Measurements from ENCODE around the gene FFAR2. TPM values are rescaled to one million over a fixed set of nuclear protein-coding genes. Genes with fewer than 3 reads are reported as not detected.

The FFAR2 gene
- total RNA-seq, 1 experiment from 2014 or later: not detected

DNA sequence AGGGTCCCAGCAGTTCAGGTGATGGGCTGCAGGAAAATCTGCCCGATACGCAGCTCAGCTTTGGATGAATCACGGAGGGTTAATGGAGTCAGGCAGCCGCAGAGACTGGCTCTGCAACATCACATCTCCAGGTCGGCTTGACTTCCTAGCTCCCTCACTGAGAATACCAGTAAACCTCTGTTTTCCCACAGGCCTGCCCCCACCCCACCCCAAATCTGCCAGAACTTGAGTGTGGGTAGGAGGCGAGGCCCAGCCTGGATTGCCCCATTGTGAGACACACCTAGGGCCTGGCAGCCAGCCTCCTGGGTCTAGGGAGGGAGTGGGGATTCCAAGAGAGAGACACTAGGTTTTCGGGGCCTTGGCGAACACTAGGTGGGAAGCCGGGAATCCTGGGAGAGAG, 45.9 kb downstream of the FFAR2 start (continued):
- TF ChIP-seq RAD21 (IDR thresholded peaks at IDR 0.05; ENCODE audit: low read depth): no peak
- no peak for TF ChIP-seq SIN3A (IDR thresholded peaks at IDR 0.05; ENCODE audit: low read depth)
- no peak for TF ChIP-seq POLR2AphosphoS5 (IDR thresholded peaks at IDR 0.05; ENCODE audit: low read depth, low read length)
- no peak for TF ChIP-seq EZH2 (IDR thresholded peaks at IDR 0.05)
- TF ChIP-seq SRF (IDR thresholded peaks at IDR 0.05; ENCODE audit: low read depth): no peak
- no peak for TF ChIP-seq ELF1 (IDR thresholded peaks at IDR 0.05; ENCODE audit: borderline replicate concordance, low read depth)
- TF ChIP-seq, protein P1, sequence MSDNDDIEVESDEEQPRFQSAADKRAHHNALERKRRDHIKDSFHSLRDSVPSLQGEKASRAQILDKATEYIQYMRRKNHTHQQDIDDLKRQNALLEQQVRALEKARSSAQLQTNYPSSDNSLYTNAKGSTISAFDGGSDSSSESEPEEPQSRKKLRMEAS (IDR thresholded peaks at IDR 0.05): no peak

DNA sequence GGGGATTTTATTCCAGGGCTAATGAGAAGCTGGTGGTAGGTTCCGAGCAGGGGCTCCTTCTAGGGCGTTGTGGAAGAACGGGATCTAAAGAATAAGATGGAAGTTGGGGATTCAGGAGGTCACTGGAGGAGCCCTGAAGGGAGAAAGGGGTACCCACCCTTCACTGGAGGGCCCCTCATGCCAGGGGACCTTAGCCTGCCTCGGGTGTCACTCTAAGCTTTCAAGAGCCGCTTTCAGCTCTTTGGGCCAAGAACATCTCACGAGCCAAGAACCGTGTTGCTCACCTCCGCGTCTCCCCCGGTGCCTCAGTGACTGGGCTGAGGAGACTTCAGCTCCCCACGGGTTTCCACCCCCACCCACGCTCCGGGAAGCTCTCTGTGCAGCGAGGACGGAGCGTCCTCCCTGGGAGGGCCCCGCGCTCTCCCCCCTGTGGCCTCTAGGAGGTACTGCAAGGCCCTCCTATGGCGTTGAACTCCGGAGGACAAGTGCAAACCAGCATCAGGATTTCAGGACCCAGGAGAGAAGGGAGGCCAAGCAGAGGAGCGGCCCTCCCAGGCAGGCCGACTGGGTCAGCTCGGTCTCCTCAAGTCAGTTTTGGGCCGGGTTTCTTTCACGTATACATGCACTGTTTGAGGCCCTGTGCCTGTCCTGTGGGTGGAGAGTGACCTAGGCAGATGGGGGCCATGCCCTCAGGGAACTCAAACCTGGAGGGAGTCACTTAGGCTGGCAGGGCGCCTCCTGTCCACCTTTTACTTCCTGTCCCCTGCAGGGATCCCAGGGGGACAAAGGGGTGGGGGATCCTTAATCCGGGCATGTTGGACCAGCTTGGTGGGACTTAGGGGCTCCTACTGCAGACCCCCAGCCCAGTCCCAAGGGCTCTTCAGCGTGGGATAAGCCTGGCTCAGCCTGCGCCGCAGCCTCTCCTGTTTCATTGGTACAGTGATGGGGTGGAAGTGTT, 47.3 kb downstream of the FFAR2 start:
- Histone ChIP-seq H3K4me3 (replicated peaks in 1 of 2; ENCODE audit: low read depth in 1 of 2, low read length in 2 of 2) (peak overlapping the region; percentile 20 to 27; a peak in 3 of 4 replicates), H3K9me3 (ENCODE audit: control insufficient read depth in 1 of 2, insufficient read depth in 1 of 2, low read depth in 1 of 2, low read length in 2 of 2) (no peaks in the 10 kb centered on the region), H3K27ac (ENCODE audit: low read depth, low read length) (0 out of 2 replicates have a peak overlapping the region, but pooled peaks have one; percentile 6), H2AFZ (ENCODE audit: low read depth, low read length, poor library complexity, severe bottlenecking) (no peak overlapping the region), H3K9ac (ENCODE audit: low read length) (no peak overlapping the region), H3K4me1 (ENCODE audit: control insufficient read depth in 1 of 2, insufficient read depth in 2 of 2, low read length in 2 of 2) (peaks cover 4 to 11% of the 10 kb centered on the region in 2 experiments; a peak in 3 of 4 replicates), H3K4me2 (ENCODE audit: low read length) (peak overlapping the region; percentile 72), H3K9me2 (ENCODE audit: insufficient read depth) (no peaks in the 10 kb centered on the region), H3K79me2 (ENCODE audit: insufficient read depth, low read length) (no peaks in the 10 kb centered on the region), H3K27me3 (ENCODE audit: insufficient read depth, low read length) (no peaks in the 10 kb centered on the region; the same call in 1 of the 2 replicates), H4K20me1 (ENCODE audit: insufficient read depth) (no peaks in the 10 kb centered on the region), H3K36me3 (ENCODE audit: control insufficient read depth in 1 of 2, insufficient read depth in 2 of 2, low read length in 2 of 2) (peaks cover 8 to 17% of the 10 kb centered on the region in 2 experiments; a peak in 2 of 4 replicates)
- no TSS peak for BruUV-seq (replicated peaks)
- ATAC-seq (peak; percentile 94), DNase-seq (ENCODE audit: low read depth, low spot score) (peak; percentile 35)
- TF ChIP-seq, protein P2, sequence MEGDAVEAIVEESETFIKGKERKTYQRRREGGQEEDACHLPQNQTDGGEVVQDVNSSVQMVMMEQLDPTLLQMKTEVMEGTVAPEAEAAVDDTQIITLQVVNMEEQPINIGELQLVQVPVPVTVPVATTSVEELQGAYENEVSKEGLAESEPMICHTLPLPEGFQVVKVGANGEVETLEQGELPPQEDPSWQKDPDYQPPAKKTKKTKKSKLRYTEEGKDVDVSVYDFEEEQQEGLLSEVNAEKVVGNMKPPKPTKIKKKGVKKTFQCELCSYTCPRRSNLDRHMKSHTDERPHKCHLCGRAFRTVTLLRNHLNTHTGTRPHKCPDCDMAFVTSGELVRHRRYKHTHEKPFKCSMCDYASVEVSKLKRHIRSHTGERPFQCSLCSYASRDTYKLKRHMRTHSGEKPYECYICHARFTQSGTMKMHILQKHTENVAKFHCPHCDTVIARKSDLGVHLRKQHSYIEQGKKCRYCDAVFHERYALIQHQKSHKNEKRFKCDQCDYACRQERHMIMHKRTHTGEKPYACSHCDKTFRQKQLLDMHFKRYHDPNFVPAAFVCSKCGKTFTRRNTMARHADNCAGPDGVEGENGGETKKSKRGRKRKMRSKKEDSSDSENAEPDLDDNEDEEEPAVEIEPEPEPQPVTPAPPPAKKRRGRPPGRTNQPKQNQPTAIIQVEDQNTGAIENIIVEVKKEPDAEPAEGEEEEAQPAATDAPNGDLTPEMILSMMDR (IDR thresholded peaks at IDR 0.05 in 2 of 3, conservative IDR thresholded peaks at IDR 0.05 in 1 of 3; ENCODE audit: borderline replicate concordance in 1 of 3, insufficient read depth in 1 of 3, low read depth in 2 of 3, low read length in 2 of 3): peak; percentile 81 to 98 (median 90); a peak in 5 of 6 replicates
- TF ChIP-seq POLR2AphosphoS5 (IDR thresholded peaks at IDR 0.05; ENCODE audit: low read depth, low read length) (peak; percentile 26; the same call in 1 of the 2 replicates), EGR1 (IDR thresholded peaks at IDR 0.05; ENCODE audit: low read depth) (peak; percentile 91), RAD21 (IDR thresholded peaks at IDR 0.05; ENCODE audit: low read depth) (peak; percentile 78)
- TF ChIP-seq, protein P1 (IDR thresholded peaks at IDR 0.05): no peak
- ChIA-PET CTCF (interaction anchor here (0.6 to 1.5 kb wide), 15 partner anchors 9 to 226 kb away, joined by 3 to 29 read pairs (median 3); partner anchors contain the start of gene USF2), RAD21 (ENCODE audit: low non-redundant PET in 1 of 2, low total read pairs in 2 of 2, uncharacterized antibody in 2 of 2, unreplicated experiment in 2 of 2) (interaction anchor here (0.7 to 1.3 kb wide), 5 partner anchors 14 to 226 kb away, joined by 3 to 8 read pairs (median 4); no protein-coding TSS in a partner anchor), POLR2A (interaction anchor here (1.0 to 1.3 kb wide), 3 partner anchors 14 to 142 kb away, joined by 4 to 8 read pairs (median 5); no protein-coding TSS in a partner anchor)
- intact Hi-C loops (cut with micrococcal nuclease): loop anchor here (1.0 kb wide), 1 partner anchor 142 kb away; no protein-coding TSS in a partner anchor
